Neural cell (in vitro differentiated cells): ENCODE results near the gene BLOC1S1.

Experiments used
- CTCF ChIP-seq: fragments of 450-650 bp; IDR thresholded peaks from 2 replicates; pipeline ENCODE4 v1.5.1; 2014; ENCODE audit warnings: antibody characterized with exemption, mild to moderate bottlenecking, moderate library complexity; ENCODE audit not compliant: poor library complexity, severe bottlenecking
- EP300 ChIP-seq: fragments of 450-650 bp; conservative IDR thresholded peaks from 2 replicates; pipeline ENCODE4 v1.6.1; 2014; ENCODE audit warnings: antibody characterized with exemption, mild to moderate bottlenecking, moderate library complexity; ENCODE audit not compliant: poor library complexity, severe bottlenecking
- EZH2 ChIP-seq: fragments of 200-600, 300-800 bp; shearing (Covaris generic), sonication (generic); IDR thresholded peaks from 2 replicates; pipeline ENCODE4 v1.6.1; 2014; ENCODE audit warnings: antibody characterized with exemption, low read length, borderline replicate concordance, mild to moderate bottlenecking; ENCODE audit not compliant: insufficient read depth, poor library complexity, severe bottlenecking
- POLR2AphosphoS5 ChIP-seq: IDR thresholded peaks from 2 replicates; pipeline ENCODE4 v1.6.1; 2012
- RAD21 ChIP-seq: fragments of 450-650 bp; conservative IDR thresholded peaks from 2 replicates; pipeline ENCODE4 v1.6.1; 2014; ENCODE audit warnings: antibody characterized with exemption, mild to moderate bottlenecking, moderate library complexity
- REST ChIP-seq: IDR thresholded peaks from 2 replicates; pipeline ENCODE4 v1.6.1; 2012; ENCODE audit warnings: borderline replicate concordance
- SMC3 ChIP-seq: fragments of 450-650 bp; conservative IDR thresholded peaks from 2 replicates; pipeline ENCODE4 v1.6.1; 2014; ENCODE audit warnings: antibody characterized with exemption, mild to moderate bottlenecking, moderate library complexity; ENCODE audit not compliant: poor library complexity
- TAF1 ChIP-seq: IDR thresholded peaks from 2 replicates; pipeline ENCODE4 v1.6.1; 2012; ENCODE audit warnings: low read depth

GRCh38 chr12:55704824-55705718 lies 10.8 kb upstream of the BLOC1S1 start:
- no peak for TF ChIP-seq CTCF
- no peak for TF ChIP-seq REST
- no peak for TF ChIP-seq EP300
- no peak for TF ChIP-seq RAD21
- TF ChIP-seq TAF1, result no peak
- TF ChIP-seq EZH2, result no peak
- no peak for TF ChIP-seq POLR2AphosphoS5
- TF ChIP-seq SMC3, result no peak
